Right atrium auricular region (tissue), 2 donors: Measurements from ENCODE around the gene DMBT1. TPM values are rescaled to one million over a fixed set of nuclear protein-coding genes. Genes with fewer than 3 reads are reported as not detected.

Source experiments
- DNase-seq: peaks from one replicate; pipeline ENCODE4 v3.0.0-alpha.2; 2019; ENCODE audit warnings: low spot score
- H3K27ac ChIP-seq, 2 donors: fragments of 200-600 bp; sonication (generic); 1 replicate in 1 of 2; 2 replicates in 1 of 2; pipeline ENCODE4 v1.5.1; 2016 to 2019
- H3K27me3 ChIP-seq, 2 donors: fragments of 200-600 bp; sonication (generic); one replicate each; pipeline versions ENCODE4 v1.5.1 to v1.6.0; 2017 to 2019
- H3K36me3 ChIP-seq: fragments of 200-600 bp; sonication (generic); one replicate; pipeline ENCODE4 v1.5.1; 2016
- H3K4me1 ChIP-seq, 2 donors: fragments of 200-600 bp; sonication (generic); one replicate each; pipeline versions ENCODE4 v1.5.1 to v1.6.0; 2017 to 2019
- H3K4me3 ChIP-seq, 2 donors: fragments of 200-600 bp; sonication (generic); 1 replicate in 1 of 2; 2 replicates in 1 of 2; pipeline ENCODE4 v1.5.1; 2017 to 2019; ENCODE audit warnings: mild to moderate bottlenecking in 1 of 2, moderate library complexity in 1 of 2
- H3K9me3 ChIP-seq, 2 donors: fragments of 200-600 bp; sonication (generic); one replicate each; pipeline ENCODE4 v1.5.1; 2019
- CTCF ChIP-seq, 2 donors: fragments of 200-600 bp; sonication (generic); IDR thresholded peaks; one replicate each; pipeline ENCODE4 v1.5.1; 2019; ENCODE audit warnings: antibody characterized with exemption in 2 of 2
- total RNA-seq, 2 donors: library from RNA; depleted of rRNA; stranded (reverse); fragments of >200 nt; gene quantifications; one replicate each; pipeline ENCODE4 v1.1.0, GENCODE V29; 2016

The DMBT1 gene
- total RNA-seq, 2 donors from 2014 or later = 0.08 TPM; not detected in 1

- H3K27me3 ChIP-seq = no peaks in the 10 kb centered on the region
- DNase-seq = no peak
- no peaks in the 10 kb centered on the region for H3K9me3 ChIP-seq
- no peak overlapping the region for H3K27ac ChIP-seq
- TF ChIP-seq CTCF (IDR thresholded peaks at IDR 0.05) = no peak
- H3K36me3 ChIP-seq = no peaks in the 10 kb centered on the region
- no peak overlapping the region for H3K4me3 ChIP-seq
- no peaks in the 10 kb centered on the region for H3K4me1 ChIP-seq
Observed at GRCh38 chr10:122587098-122587760, 26.7 kb downstream of the DMBT1 start.

- no peaks in the 10 kb centered on the region for H3K27me3 ChIP-seq
- no peaks in the 10 kb centered on the region for H3K4me1 ChIP-seq
- no peak for TF ChIP-seq CTCF (IDR thresholded peaks at IDR 0.05)
- no peak overlapping the region for H3K27ac ChIP-seq
- DNase-seq = no peak
- H3K36me3 ChIP-seq = no peaks in the 10 kb centered on the region
- no peaks in the 10 kb centered on the region for H3K9me3 ChIP-seq
- H3K4me3 ChIP-seq = no peak overlapping the region
Observed at GRCh38 chr10:122588381-122588780, 27.8 kb downstream of the DMBT1 start.

DNA sequence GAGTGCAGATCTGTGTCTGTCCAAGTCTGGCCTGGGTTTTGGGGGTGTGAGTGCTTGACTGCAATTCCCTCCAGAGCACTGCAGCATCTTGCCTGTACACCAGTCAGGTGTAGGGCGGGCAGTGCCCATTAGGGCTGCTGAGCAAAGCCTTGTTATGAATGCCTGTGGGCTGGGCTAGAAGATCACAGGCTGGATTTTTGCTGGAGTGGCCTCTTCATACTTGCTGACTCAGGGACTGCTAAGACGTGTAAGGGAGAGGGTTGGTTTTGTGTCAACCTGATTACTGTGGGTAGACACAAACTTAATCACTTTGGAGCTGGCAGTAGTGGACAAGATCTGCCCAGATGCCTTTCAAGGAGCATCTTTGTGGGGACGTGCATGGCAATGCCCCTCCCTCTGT, 29.6 kb downstream of the DMBT1 start:
- no peak for TF ChIP-seq CTCF (IDR thresholded peaks at IDR 0.05)
- H3K27ac ChIP-seq = no peak overlapping the region
- H3K27me3 ChIP-seq = no peaks in the 10 kb centered on the region
- H3K4me1 ChIP-seq = no peaks in the 10 kb centered on the region
- DNase-seq = no peak
- no peaks in the 10 kb centered on the region for H3K9me3 ChIP-seq
- no peak overlapping the region for H3K4me3 ChIP-seq
- H3K36me3 ChIP-seq = no peaks in the 10 kb centered on the region

GRCh38 chr10:122591736-122592135, 31.2 kb downstream of the DMBT1 start:
- Histone ChIP-seq H3K27me3 (no peaks in the 10 kb centered on the region), H3K9me3 (no peaks in the 10 kb centered on the region)

DNA sequence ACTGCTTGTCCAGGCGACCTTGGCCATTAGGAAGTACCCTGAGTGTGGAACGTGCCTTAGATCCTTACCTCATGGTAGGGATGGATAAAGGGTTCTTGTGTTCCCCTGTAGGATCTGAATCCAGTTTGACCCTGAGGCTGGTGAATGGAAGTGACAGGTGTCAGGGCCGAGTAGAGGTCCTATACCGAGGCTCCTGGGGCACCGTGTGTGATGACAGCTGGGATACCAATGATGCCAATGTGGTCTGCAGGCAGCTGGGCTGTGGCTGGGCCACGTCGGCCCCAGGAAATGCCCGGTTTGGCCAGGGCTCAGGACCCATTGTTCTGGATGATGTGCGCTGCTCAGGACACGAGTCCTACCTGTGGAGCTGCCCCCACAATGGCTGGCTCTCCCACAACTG, 31.6 kb downstream of the DMBT1 start:
- TF ChIP-seq CTCF (IDR thresholded peaks at IDR 0.05) = no peak
- H3K4me1 ChIP-seq = no peaks in the 10 kb centered on the region
- no peaks in the 10 kb centered on the region for H3K27me3 ChIP-seq
- H3K27ac ChIP-seq = no peak overlapping the region
- no peaks in the 10 kb centered on the region for H3K9me3 ChIP-seq
- H3K4me3 ChIP-seq = no peak overlapping the region
- no peak for DNase-seq
- no peaks in the 10 kb centered on the region for H3K36me3 ChIP-seq

More at GRCh38 chr10:122591736-122592135, 31.2 kb downstream of the DMBT1 start:
- H3K4me3 ChIP-seq = no peak overlapping the region
- no peak overlapping the region for H3K27ac ChIP-seq
- no peaks in the 10 kb centered on the region for H3K36me3 ChIP-seq
- no peaks in the 10 kb centered on the region for H3K4me1 ChIP-seq
- no peak for TF ChIP-seq CTCF (IDR thresholded peaks at IDR 0.05)
- no peak for DNase-seq
